SK-N-DZ (cell line): ENCODE measurements around the gene GLRA2.
"Not testable (repeated sequence)": the region's sequence is repeated elsewhere in the genome, so short reads cannot be mapped to it uniquely, and the experiment has no call there.

Source experiments
- DNase-seq: peaks from one replicate; pipeline ENCODE4 v3.0.0-alpha.2; 2015; ENCODE audit warnings: low spot score

The GLRA2 gene

GRCh38 chrX:14590693-14591424, 61.5 kb downstream of the GLRA2 start:
- no peak for DNase-seq

- DNase-seq, result no peak
Observed at GRCh38 chrX:14591976-14592375, 62.6 kb downstream of the GLRA2 start.

GRCh38 chrX:14594521-14594920, 65.2 kb downstream of the GLRA2 start:
- DNase-seq, result no peak

- DNase-seq, result no peak
Observed at GRCh38 chrX:14598330-14598729, 69.0 kb downstream of the GLRA2 start.

GRCh38 chrX:14607446-14607985, 78.2 kb downstream of the GLRA2 start:
- no peak for DNase-seq

GRCh38 chrX:14612450-14612849, 83.1 kb downstream of the GLRA2 start:
- DNase-seq, result not testable (repeated sequence)

- DNase-seq, result no peak
Observed at GRCh38 chrX:14616301-14616700, 87.0 kb downstream of the GLRA2 start.

- DNase-seq, result no peak
Observed at GRCh38 chrX:14616836-14617235, 87.5 kb downstream of the GLRA2 start.

- DNase-seq, result no peak
Observed at GRCh38 chrX:14618177-14618965, 89.0 kb downstream of the GLRA2 start.

GRCh38 chrX:14630733-14631132, 101.4 kb downstream of the GLRA2 start:
- DNase-seq, result no peak

GRCh38 chrX:14641681-14642655, 112.6 kb downstream of the GLRA2 start:
- DNase-seq, result peak; percentile 1

GRCh38 chrX:14660970-14661369, 131.6 kb downstream of the GLRA2 start:
- DNase-seq, result no peak

GRCh38 chrX:14670819-14671218, 141.5 kb downstream of the GLRA2 start:
- no peak for DNase-seq

- DNase-seq, result no peak
Observed at GRCh38 chrX:14672611-14673172, 143.4 kb downstream of the GLRA2 start.

- DNase-seq, result no peak
Observed at GRCh38 chrX:14673236-14673635, 143.9 kb downstream of the GLRA2 start.

GRCh38 chrX:14673764-14674163, 144.4 kb downstream of the GLRA2 start:
- DNase-seq, result no peak

- no peak for DNase-seq
Observed at GRCh38 chrX:14675500-14675899, 146.2 kb downstream of the GLRA2 start.

- no peak for DNase-seq
Observed at GRCh38 chrX:14676431-14676830, 147.1 kb downstream of the GLRA2 start.

GRCh38 chrX:14688331-14688730, 159.0 kb downstream of the GLRA2 start:
- DNase-seq, result not testable (repeated sequence)

GRCh38 chrX:14690553-14690952, 161.2 kb downstream of the GLRA2 start:
- DNase-seq, result no peak

- DNase-seq, result no peak
Observed at GRCh38 chrX:14694611-14695010, 165.3 kb downstream of the GLRA2 start.
